ENCODE data around the gene MERTK. TPM values are rescaled to one million over a fixed set of nuclear protein-coding genes. Genes with fewer than 3 reads are reported as not detected.

MERTK gene
- total RNA-seq, 1 experiment from 2014 or later: 2.1 TPM

GRCh38 chr2:111938392-111938791, 40.0 kb downstream of the MERTK start:
- CTCF ChIA-PET: no interaction called here
- H3K4me1 Mint-ChIP-seq (ENCODE audit: low read depth, unreplicated experiment): peaks cover 6% of the 10 kb centered on the region
- H3K4me3 Mint-ChIP-seq (ENCODE audit: low read depth, unreplicated experiment): no peak overlapping the region
- intact Hi-C loops (cut with micrococcal nuclease; ENCODE audit: unreplicated experiment): no loop called here
- no peaks in the 10 kb centered on the region for H3K9me3 Mint-ChIP-seq (ENCODE audit: low read depth, unreplicated experiment)
- BruUV-seq (replicated peaks): no TSS peak
- no peak overlapping the region for H3K27ac Mint-ChIP-seq (ENCODE audit: unreplicated experiment)
- no peaks in the 10 kb centered on the region for H3K36me3 Mint-ChIP-seq (ENCODE audit: insufficient read depth, unreplicated experiment)
- TF ChIP-seq, protein P1, sequence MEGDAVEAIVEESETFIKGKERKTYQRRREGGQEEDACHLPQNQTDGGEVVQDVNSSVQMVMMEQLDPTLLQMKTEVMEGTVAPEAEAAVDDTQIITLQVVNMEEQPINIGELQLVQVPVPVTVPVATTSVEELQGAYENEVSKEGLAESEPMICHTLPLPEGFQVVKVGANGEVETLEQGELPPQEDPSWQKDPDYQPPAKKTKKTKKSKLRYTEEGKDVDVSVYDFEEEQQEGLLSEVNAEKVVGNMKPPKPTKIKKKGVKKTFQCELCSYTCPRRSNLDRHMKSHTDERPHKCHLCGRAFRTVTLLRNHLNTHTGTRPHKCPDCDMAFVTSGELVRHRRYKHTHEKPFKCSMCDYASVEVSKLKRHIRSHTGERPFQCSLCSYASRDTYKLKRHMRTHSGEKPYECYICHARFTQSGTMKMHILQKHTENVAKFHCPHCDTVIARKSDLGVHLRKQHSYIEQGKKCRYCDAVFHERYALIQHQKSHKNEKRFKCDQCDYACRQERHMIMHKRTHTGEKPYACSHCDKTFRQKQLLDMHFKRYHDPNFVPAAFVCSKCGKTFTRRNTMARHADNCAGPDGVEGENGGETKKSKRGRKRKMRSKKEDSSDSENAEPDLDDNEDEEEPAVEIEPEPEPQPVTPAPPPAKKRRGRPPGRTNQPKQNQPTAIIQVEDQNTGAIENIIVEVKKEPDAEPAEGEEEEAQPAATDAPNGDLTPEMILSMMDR (IDR thresholded peaks at IDR 0.05; ENCODE audit: unreplicated experiment): no peak
- no peak for DNase-seq
- peaks cover 8% of the 10 kb centered on the region for H3K27me3 Mint-ChIP-seq (ENCODE audit: unreplicated experiment)

GRCh38 chr2:111940333-111941196, 42.2 kb downstream of the MERTK start:
- Mint-ChIP-seq H3K36me3 (ENCODE audit: insufficient read depth, unreplicated experiment) (no peaks in the 10 kb centered on the region), H3K27ac (ENCODE audit: unreplicated experiment) (no peak overlapping the region), H3K9me3 (ENCODE audit: low read depth, unreplicated experiment) (no peaks in the 10 kb centered on the region), H3K27me3 (ENCODE audit: unreplicated experiment) (peaks cover 8% of the 10 kb centered on the region), H3K4me1 (ENCODE audit: low read depth, unreplicated experiment) (peaks cover 6% of the 10 kb centered on the region), H3K4me3 (ENCODE audit: low read depth, unreplicated experiment) (no peak overlapping the region)
- BruUV-seq (replicated peaks): no TSS peak
- TF ChIP-seq, protein P1 (IDR thresholded peaks at IDR 0.05; ENCODE audit: unreplicated experiment): no peak
- CTCF ChIA-PET: no interaction called here
- DNase-seq: no peak
- intact Hi-C loops (cut with micrococcal nuclease; ENCODE audit: unreplicated experiment): no loop called here

- CTCF ChIA-PET: no interaction called here
- BruUV-seq (replicated peaks): no TSS peak
- Mint-ChIP-seq H3K36me3 (ENCODE audit: insufficient read depth, unreplicated experiment) (peaks cover 2% of the 10 kb centered on the region), H3K4me3 (ENCODE audit: low read depth, unreplicated experiment) (no peak overlapping the region), H3K27ac (ENCODE audit: unreplicated experiment) (no peak overlapping the region), H3K9me3 (ENCODE audit: low read depth, unreplicated experiment) (no peaks in the 10 kb centered on the region), H3K4me1 (ENCODE audit: low read depth, unreplicated experiment) (peaks cover 16% of the 10 kb centered on the region), H3K27me3 (ENCODE audit: unreplicated experiment) (peaks cover 8% of the 10 kb centered on the region)
- DNase-seq: no peak
- TF ChIP-seq, protein P1 (IDR thresholded peaks at IDR 0.05; ENCODE audit: unreplicated experiment): no peak
- intact Hi-C loops (cut with micrococcal nuclease; ENCODE audit: unreplicated experiment): no loop called here
Measured at GRCh38 chr2:111941531-111941930, 43.1 kb downstream of the MERTK start.

DNA sequence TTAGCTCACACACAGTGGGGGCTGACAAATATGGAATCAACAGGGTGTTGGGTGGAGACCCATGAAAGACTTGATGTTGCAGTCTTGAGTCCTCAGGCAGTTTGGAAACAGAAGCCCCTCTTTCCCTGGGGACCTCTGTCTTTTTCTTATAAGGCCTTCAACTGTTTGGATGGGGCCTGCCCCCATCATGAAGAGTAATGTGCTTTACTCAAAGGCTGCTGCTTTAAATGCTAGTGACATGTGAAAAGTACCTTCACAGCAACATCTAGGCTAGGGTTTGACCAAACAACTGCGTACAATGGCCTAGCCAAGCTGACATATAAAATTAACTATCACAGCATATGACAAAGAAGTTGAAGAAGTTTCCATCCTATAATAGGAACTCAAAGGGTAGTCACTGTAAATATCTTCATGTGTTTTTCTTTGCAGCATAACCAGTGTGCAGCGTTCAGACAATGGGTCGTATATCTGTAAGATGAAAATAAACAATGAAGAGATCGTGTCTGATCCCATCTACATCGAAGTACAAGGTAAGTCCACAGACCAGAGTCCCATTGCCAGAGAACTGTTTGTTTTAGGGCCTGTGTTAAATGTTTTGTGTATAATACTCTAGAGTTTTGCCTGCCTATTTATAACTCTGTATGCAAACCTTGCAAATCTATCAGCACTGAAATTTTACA, 46.3 kb downstream of the MERTK start:
- Mint-ChIP-seq H3K36me3 (ENCODE audit: insufficient read depth, unreplicated experiment) (peaks cover 7% of the 10 kb centered on the region), H3K27me3 (ENCODE audit: unreplicated experiment) (peaks cover 17% of the 10 kb centered on the region), H3K9me3 (ENCODE audit: low read depth, unreplicated experiment) (no peaks in the 10 kb centered on the region), H3K4me3 (ENCODE audit: low read depth, unreplicated experiment) (no peak overlapping the region), H3K27ac (ENCODE audit: unreplicated experiment) (no peak overlapping the region), H3K4me1 (ENCODE audit: low read depth, unreplicated experiment) (peaks cover 44% of the 10 kb centered on the region)
- CTCF ChIA-PET: no interaction called here
- BruUV-seq (replicated peaks): no TSS peak
- TF ChIP-seq, protein P1 (IDR thresholded peaks at IDR 0.05; ENCODE audit: unreplicated experiment): no peak
- intact Hi-C loops (cut with micrococcal nuclease; ENCODE audit: unreplicated experiment): loop anchor here (5.0 kb wide), 1 partner anchor 37 kb away; no protein-coding TSS in a partner anchor
- no peak for DNase-seq
